DOHH2 (cell line): ENCODE measurements around the gene LSM3.

Experiments used
- H3F3A ChIP-seq: fragments of 200-600 bp; sonication (generic), shearing (Covaris generic); 2 replicates; pipeline ENCODE4 v1.6.0; 2016; ENCODE audit warnings: antibody characterized with exemption, mild to moderate bottlenecking; ENCODE audit not compliant: control insufficient read depth, insufficient read depth
- H3K27ac ChIP-seq: fragments of 200-600 bp; sonication (generic); 2 replicates; pipeline ENCODE4 v1.5.1; 2014; ENCODE audit warnings: low read depth, mild to moderate bottlenecking, low read length, moderate library complexity
- H3K27me3 ChIP-seq: fragments of 200-600 bp; sonication (generic); 2 replicates; pipeline ENCODE4 v1.6.1; 2014; ENCODE audit warnings: mild to moderate bottlenecking, low read length, mixed read lengths; ENCODE audit not compliant: control insufficient read depth
- H3K36me3 ChIP-seq: fragments of 200-600 bp; sonication (generic); 2 replicates; pipeline ENCODE4 v1.6.1; 2014; ENCODE audit warnings: mild to moderate bottlenecking, low read length, moderate library complexity, mixed read lengths; ENCODE audit not compliant: control insufficient read depth
- H3K4me1 ChIP-seq: fragments of 200-600 bp; sonication (generic); 2 replicates; pipeline ENCODE4 v1.6.1; 2014; ENCODE audit warnings: mild to moderate bottlenecking, low read length, mixed read lengths; ENCODE audit not compliant: control insufficient read depth
- H3K4me2 ChIP-seq: fragments of 200-600 bp; sonication (generic); 2 replicates; pipeline ENCODE4 v1.6.0; 2014; ENCODE audit warnings: mild to moderate bottlenecking, low read length, moderate library complexity
- H3K4me3 ChIP-seq: fragments of 200-600 bp; sonication (generic); 2 replicates; pipeline ENCODE4 v1.5.1; 2014; ENCODE audit warnings: mild to moderate bottlenecking, low read length, mixed read lengths
- H3K79me2 ChIP-seq: fragments of 200-600 bp; sonication (generic); 2 replicates; pipeline ENCODE4 v1.6.1; 2014; ENCODE audit warnings: mild to moderate bottlenecking, low read length, mixed read lengths; ENCODE audit not compliant: control insufficient read depth
- H3K9me2 ChIP-seq: fragments of 200-600 bp; sonication (generic); replicated peaks from 2 replicates; pipeline ENCODE4 v1.6.1; 2014; ENCODE audit warnings: mild to moderate bottlenecking, low read length, mixed read lengths; ENCODE audit not compliant: control insufficient read depth
- H3K9me3 ChIP-seq: fragments of 200-600 bp; sonication (generic); 2 replicates; pipeline ENCODE4 v1.6.1; 2014; ENCODE audit warnings: antibody characterized with exemption, low read length, mixed read lengths; ENCODE audit not compliant: control insufficient read depth, insufficient read depth
- H4K20me1 ChIP-seq: fragments of 200-600 bp; sonication (generic); 2 replicates; pipeline ENCODE4 v1.6.0; 2014; ENCODE audit warnings: low read depth, mild to moderate bottlenecking, antibody characterized with exemption, low read length, moderate library complexity; ENCODE audit not compliant: control insufficient read depth, insufficient read depth
- CTCF ChIP-seq: fragments of 200-600 bp; sonication (generic); IDR thresholded peaks from one replicate; pipeline ENCODE4 v1.5.1; 2014; ENCODE audit warnings: antibody characterized with exemption, mild to moderate bottlenecking, low read depth, low read length; ENCODE audit not compliant: poor library complexity, severe bottlenecking
- EZH2phosphoT487 ChIP-seq: fragments of 200-600 bp; sonication (generic); IDR thresholded peaks from 2 replicates; pipeline ENCODE4 v1.6.1; 2017; ENCODE audit warnings: borderline replicate concordance, mild to moderate bottlenecking, antibody characterized with exemption, low read length, moderate library complexity, mixed read lengths

The LSM3 gene

DNA sequence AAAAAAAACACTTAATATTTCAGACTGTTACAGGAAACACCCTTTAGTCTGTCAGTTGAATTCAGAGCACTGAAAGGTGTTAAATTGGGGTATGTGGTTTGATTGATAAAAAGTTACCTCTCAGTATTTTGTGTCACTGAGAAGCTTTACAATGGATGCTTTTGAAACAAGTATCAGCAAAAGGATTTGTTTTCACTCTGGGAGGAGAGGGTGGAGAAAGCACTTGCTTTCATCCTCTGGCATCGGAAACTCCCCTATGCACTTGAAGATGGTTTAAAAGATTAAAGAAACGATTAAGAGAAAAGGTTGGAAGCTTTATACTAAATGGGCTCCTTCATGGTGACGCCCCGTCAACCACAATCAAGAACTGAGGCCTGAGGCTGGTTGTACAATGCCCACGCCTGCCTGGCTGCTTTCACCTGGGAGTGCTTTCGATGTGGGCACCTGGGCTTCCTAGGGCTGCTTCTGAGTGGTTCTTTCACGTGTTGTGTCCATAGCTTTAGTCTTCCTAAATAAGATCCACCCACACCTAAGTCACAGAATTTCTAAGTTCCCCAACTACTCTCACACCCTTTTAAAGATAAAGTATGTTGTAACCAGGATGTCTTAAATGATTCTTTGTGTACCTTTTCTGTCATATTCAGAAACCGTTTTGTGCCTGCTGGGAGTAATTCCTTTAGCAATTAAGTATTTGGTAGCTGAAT is 35.9 kb upstream of the LSM3 start:
- Histone ChIP-seq H3K9me2 (no peaks in the 10 kb centered on the region), H3F3A (peaks cover 13% of the 10 kb centered on the region), H3K9me3 (no peaks in the 10 kb centered on the region), H3K4me2 (no peak overlapping the region), H3K27ac (no peak overlapping the region), H4K20me1 (no peaks in the 10 kb centered on the region), H3K4me3 (no peak overlapping the region), H3K27me3 (no peaks in the 10 kb centered on the region), H3K36me3 (peaks cover 31% of the 10 kb centered on the region), H3K79me2 (no peaks in the 10 kb centered on the region), H3K4me1 (no peaks in the 10 kb centered on the region)
- TF ChIP-seq CTCF (no peak), EZH2phosphoT487 (no peak)

- Histone ChIP-seq H3K4me1 (no peaks in the 10 kb centered on the region), H3K9me2 (no peaks in the 10 kb centered on the region), H3K27me3 (no peaks in the 10 kb centered on the region), H4K20me1 (no peaks in the 10 kb centered on the region), H3K9me3 (no peaks in the 10 kb centered on the region), H3K79me2 (no peaks in the 10 kb centered on the region), H3K4me3 (no peak overlapping the region), H3K36me3 (peaks cover 38% of the 10 kb centered on the region), H3F3A (peaks cover 13% of the 10 kb centered on the region), H3K27ac (no peak overlapping the region), H3K4me2 (no peak overlapping the region)
- TF ChIP-seq CTCF (no peak), EZH2phosphoT487 (no peak)
Observed at GRCh38 chr3:14143271-14144225, 35.1 kb upstream of the LSM3 start.

DNA sequence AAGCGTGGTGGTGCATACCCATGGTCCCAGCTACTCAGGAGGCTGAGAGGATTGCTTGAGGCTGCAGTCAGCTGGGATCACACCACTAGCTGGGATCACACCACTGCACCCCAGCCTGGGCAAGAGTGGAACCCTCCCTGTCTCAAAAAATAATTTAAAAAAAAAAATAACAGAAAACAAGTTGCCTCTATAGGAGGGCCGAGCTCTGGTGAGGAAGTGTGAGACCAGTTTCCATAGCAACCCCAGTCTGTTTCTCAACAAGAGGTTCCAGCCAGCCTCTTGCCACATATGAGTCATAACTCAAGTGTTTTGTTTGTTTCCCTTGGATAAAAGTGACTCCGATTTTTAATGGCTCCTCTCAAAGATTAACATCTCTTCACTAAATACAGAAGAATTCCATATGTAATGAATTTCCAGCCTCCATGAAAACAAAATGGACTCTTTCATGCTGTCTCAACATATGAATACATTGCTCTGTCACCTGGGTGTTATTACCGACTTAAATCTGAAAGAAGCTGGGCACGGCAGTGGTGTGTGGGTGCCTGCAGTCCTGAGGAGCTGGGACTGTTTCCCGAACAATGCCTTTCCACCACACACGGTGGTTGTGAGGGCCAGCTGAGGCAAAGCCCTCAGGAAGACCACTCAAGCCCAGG is 34.1 kb upstream of the LSM3 start:
- no peaks in the 10 kb centered on the region for H3K9me2 ChIP-seq
- no peaks in the 10 kb centered on the region for H3K27me3 ChIP-seq
- TF ChIP-seq CTCF (no peak), EZH2phosphoT487 (no peak)
- H3K79me2 ChIP-seq = no peaks in the 10 kb centered on the region
- H3K4me1 ChIP-seq = no peaks in the 10 kb centered on the region
- H3K4me3 ChIP-seq = no peak overlapping the region
- peaks cover 40% of the 10 kb centered on the region for H3K36me3 ChIP-seq
- H3K27ac ChIP-seq = no peak overlapping the region
- no peaks in the 10 kb centered on the region for H3K9me3 ChIP-seq
- no peaks in the 10 kb centered on the region for H4K20me1 ChIP-seq
- no peak overlapping the region for H3K4me2 ChIP-seq
- peaks cover 13% of the 10 kb centered on the region for H3F3A ChIP-seq
